Common myeloid progenitor, CD34-positive (primary cell): Measurements from ENCODE around the gene GRM2.

Source experiments
- CTCF ChIA-PET: fragments of 350-600 bp; sonication (Branson Sonifier 250); formaldehyde crosslinking; loops from one replicate; lab custom pipeline; 2021; ENCODE audit warnings: antibody characterized with exemption; lab: Charles Lee
- POLR2A ChIA-PET: fragments of 350-600 bp; sonication (Branson Sonifier 250); formaldehyde crosslinking; loops from one replicate; lab custom pipeline; 2021; ENCODE audit warnings: antibody characterized with exemption; lab: Charles Lee
- DNase-seq, 3 donors: peaks; one replicate each; pipeline versions ENCODE4 v3.0.0 to v3.0.0-alpha.2; 2013
- H3K27ac ChIP-seq, 2 experiments: 1 replicate in 1 of 2; 2 replicates in 1 of 2; pipeline ENCODE4 v1.7.0; 2013; ENCODE audit warnings: inconsistent platforms in 2 of 2, low read length in 2 of 2, mild to moderate bottlenecking in 2 of 2, low read depth in 1 of 2, moderate library complexity in 1 of 2; ENCODE audit not compliant: severe bottlenecking in 2 of 2, insufficient read depth in 1 of 2, poor library complexity in 1 of 2
- H3K27me3 ChIP-seq, 5 experiments: replicated peaks in 2 of 5; 1 replicate in 3 of 5; 2 replicates in 2 of 5; pipeline versions ENCODE4 v1.6.1 to v1.7.0; 2013; ENCODE audit warnings: low read length in 4 of 5, mild to moderate bottlenecking in 2 of 5, moderate library complexity in 2 of 5, inconsistent platforms in 1 of 5; ENCODE audit not compliant: insufficient read depth in 5 of 5, control insufficient read depth in 4 of 5
- H3K36me3 ChIP-seq, 4 experiments: 1 replicate in 2 of 4; 2 replicates in 2 of 4; pipeline versions ENCODE4 v1.6.1 to v1.7.0; 2013; ENCODE audit warnings: low read length in 3 of 4, control low read depth in 1 of 4, mild to moderate bottlenecking in 1 of 4; ENCODE audit not compliant: control insufficient read depth in 4 of 4, insufficient read depth in 4 of 4
- H3K4me1 ChIP-seq, 4 experiments: 1 replicate in 3 of 4; 2 replicates in 1 of 4; pipeline versions ENCODE4 v1.6.1 to v1.7.1; 2013; ENCODE audit warnings: low read length in 3 of 4, mild to moderate bottlenecking in 3 of 4, control low read depth in 1 of 4, inconsistent platforms in 1 of 4, moderate library complexity in 1 of 4; ENCODE audit not compliant: control insufficient read depth in 4 of 4, insufficient read depth in 4 of 4; ENCODE audit errors: control extremely low read depth in 1 of 4
- H3K4me3 ChIP-seq, 7 experiments: 1 replicate in 4 of 7; 2 replicates in 3 of 7; pipeline versions ENCODE4 v1.5.1 to v1.7.0; 2013; ENCODE audit warnings: mild to moderate bottlenecking in 7 of 7, low read length in 6 of 7, moderate library complexity in 6 of 7, inconsistent platforms in 2 of 7, low read depth in 2 of 7, control low read depth in 1 of 7; ENCODE audit not compliant: insufficient read depth in 4 of 7, control insufficient read depth in 1 of 7; ENCODE audit errors: extremely low read depth in 1 of 7
- H3K9me3 ChIP-seq, 5 experiments: 1 replicate in 4 of 5; 2 replicates in 1 of 5; pipeline versions ENCODE4 v1.6.1 to v1.7.1; 2013; ENCODE audit warnings: low read length in 4 of 5, mild to moderate bottlenecking in 2 of 5, inconsistent platforms in 1 of 5, low read depth in 1 of 5, moderate library complexity in 1 of 5; ENCODE audit not compliant: control insufficient read depth in 4 of 5, insufficient read depth in 2 of 5; ENCODE audit errors: control extremely low read depth in 1 of 5
- WGBS: methylation state at CpG from one replicate; pipeline ENCODE4 v1.1.5; 2013; ENCODE audit not compliant: insufficient coverage; 5-methylcytosine and 5-hydroxymethylcytosine counted together

GRM2 gene

GRCh38 chr3:51703761-51704510, 2.9 kb upstream of the GRM2 start:
- ChIA-PET POLR2A (no interaction called here), CTCF (interaction anchor here (0.8 to 1.9 kb wide), 4 partner anchors 15 to 23 kb away, joined by 3 to 6 read pairs (median 4); no protein-coding TSS in a partner anchor)
- 96% methylated on average over 12 of the region's 12 CpGs for WGBS
- H3K4me1 ChIP-seq, result peaks cover 0 to 11% (median 6%) of the 10 kb centered on the region in 4 experiments
- no peaks in the 10 kb centered on the region for H3K9me3 ChIP-seq
- no peak overlapping the region for H3K27ac ChIP-seq
- no peak for DNase-seq
- peaks cover 3 to 59% (median 29%) of the 10 kb centered on the region in 4 experiments for H3K36me3 ChIP-seq
- peaks cover 0 to 17% (median 7%) of the 10 kb centered on the region in 5 experiments for H3K27me3 ChIP-seq
- no peak overlapping the region for H3K4me3 ChIP-seq

GRCh38 chr3:51704511-51704950, 2.3 kb upstream of the GRM2 start:
- no peak for DNase-seq
- ChIA-PET CTCF (interaction anchor here (1.2 to 1.6 kb wide), 2 partner anchors 15 to 23 kb away, joined by 4 to 5 read pairs; no protein-coding TSS in a partner anchor), POLR2A (no interaction called here)
- no peak overlapping the region for H3K4me3 ChIP-seq
- no peak overlapping the region for H3K27ac ChIP-seq
- H3K27me3 ChIP-seq, result peaks cover 0 to 19% (median 7%) of the 10 kb centered on the region in 5 experiments
- peaks cover 3 to 53% (median 25%) of the 10 kb centered on the region in 4 experiments for H3K36me3 ChIP-seq
- 96% methylated on average over 4 of the region's 4 CpGs for WGBS
- peaks cover 0 to 11% (median 6%) of the 10 kb centered on the region in 4 experiments for H3K4me1 ChIP-seq
- H3K9me3 ChIP-seq, result no peaks in the 10 kb centered on the region

GRCh38 chr3:51705276-51706020, 1.4 kb upstream of the GRM2 start:
- CTCF ChIA-PET, result interaction anchor here (1.0 to 1.6 kb wide), 4 partner anchors 9 to 24 kb away, joined by 3 to 5 read pairs (median 4); no protein-coding TSS in a partner anchor

DNA sequence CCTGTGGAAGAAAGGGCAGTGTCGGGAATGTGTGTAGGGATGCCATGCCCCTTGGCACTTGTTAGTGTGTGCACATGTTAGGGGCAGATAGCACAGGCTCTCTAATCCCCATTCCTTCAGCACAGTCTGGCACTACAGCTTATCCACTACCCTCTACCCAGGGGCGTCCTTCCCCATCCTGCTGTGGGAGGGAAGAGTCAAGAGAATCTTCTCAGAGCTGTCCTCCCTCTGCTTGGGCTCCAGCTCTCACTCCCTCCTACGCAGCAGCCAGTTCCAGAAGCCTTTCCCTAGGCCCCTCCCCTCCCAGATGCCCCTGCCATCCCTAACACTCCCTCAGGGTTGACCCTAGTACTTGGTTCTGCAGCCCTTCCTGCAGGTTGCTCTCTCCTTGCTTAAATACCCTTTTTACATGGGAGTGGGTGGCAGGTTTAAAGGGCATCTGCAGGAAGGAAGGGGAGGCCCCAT, 815 bp upstream of the GRM2 start:
- Histone ChIP-seq H3K27ac (no peak overlapping the region), H3K36me3 (peaks cover 3 to 40% (median 12%) of the 10 kb centered on the region in 4 experiments), H3K4me1 (peaks cover 0 to 11% (median 6%) of the 10 kb centered on the region in 4 experiments), H3K9me3 (no peaks in the 10 kb centered on the region), H3K4me3 (no peak overlapping the region), H3K27me3 (peaks cover 0 to 19% (median 7%) of the 10 kb centered on the region in 5 experiments)
- ChIA-PET CTCF (interaction anchor here (1.0 to 1.6 kb wide), 3 partner anchors 9 to 19 kb away, joined by 3 to 5 read pairs (median 5); no protein-coding TSS in a partner anchor), POLR2A (no interaction called here)
- DNase-seq, result no peak
- WGBS, result 100% methylated on average over 1 of the region's 3 CpGs

More at GRCh38 chr3:51705276-51706020, 1.4 kb upstream of the GRM2 start:
- Histone ChIP-seq H3K4me3 (no peak overlapping the region), H3K9me3 (no peaks in the 10 kb centered on the region), H3K27ac (no peak overlapping the region), H3K4me1 (peaks cover 0 to 11% (median 6%) of the 10 kb centered on the region in 4 experiments), H3K27me3 (peaks cover 0 to 19% (median 7%) of the 10 kb centered on the region in 5 experiments), H3K36me3 (peaks cover 3 to 44% (median 16%) of the 10 kb centered on the region in 4 experiments)
- DNase-seq, result no peak
- POLR2A ChIA-PET, result no interaction called here
- 97% methylated on average over 6 of the region's 8 CpGs for WGBS

GRCh38 chr3:51708216-51708845, 1.5 kb downstream of the GRM2 start:
- no peak for DNase-seq
- Histone ChIP-seq H3K27ac (no peak overlapping the region), H3K4me3 (no peak overlapping the region), H3K9me3 (no peaks in the 10 kb centered on the region), H3K36me3 (peaks cover 3 to 21% (median 8%) of the 10 kb centered on the region in 4 experiments), H3K27me3 (peaks cover 0 to 19% (median 7%) of the 10 kb centered on the region in 5 experiments), H3K4me1 (peaks cover 0 to 11% (median 6%) of the 10 kb centered on the region in 4 experiments)
- whole genome bisulfite sequencing, result 92% methylated on average over 3 of the region's 3 CpGs
- POLR2A ChIA-PET, result no interaction called here
- CTCF ChIA-PET, result interaction anchor here (0.9 to 1.2 kb wide), 2 partner anchors 9 to 17 kb away, joined by 3 read pairs; no protein-coding TSS in a partner anchor

DNA sequence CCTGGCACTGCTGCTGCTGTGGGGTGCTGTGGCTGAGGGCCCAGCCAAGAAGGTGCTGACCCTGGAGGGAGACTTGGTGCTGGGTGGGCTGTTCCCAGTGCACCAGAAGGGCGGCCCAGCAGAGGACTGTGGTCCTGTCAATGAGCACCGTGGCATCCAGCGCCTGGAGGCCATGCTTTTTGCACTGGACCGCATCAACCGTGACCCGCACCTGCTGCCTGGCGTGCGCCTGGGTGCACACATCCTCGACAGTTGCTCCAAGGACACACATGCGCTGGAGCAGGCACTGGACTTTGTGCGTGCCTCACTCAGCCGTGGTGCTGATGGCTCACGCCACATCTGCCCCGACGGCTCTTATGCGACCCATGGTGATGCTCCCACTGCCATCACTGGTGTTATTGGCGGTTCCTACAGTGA, 2.1 kb downstream of the GRM2 start:
- H3K4me3 ChIP-seq, result no peak overlapping the region
- no peaks in the 10 kb centered on the region for H3K9me3 ChIP-seq
- no peak overlapping the region for H3K27ac ChIP-seq
- ChIA-PET POLR2A (no interaction called here), CTCF (interaction anchor here (0.9 to 1.4 kb wide), 2 partner anchors 17 to 44 kb away, joined by 3 read pairs; no protein-coding TSS in a partner anchor)
- H3K27me3 ChIP-seq, result peaks cover 0 to 19% (median 7%) of the 10 kb centered on the region in 5 experiments
- peaks cover 0 to 11% (median 6%) of the 10 kb centered on the region in 4 experiments for H3K4me1 ChIP-seq
- DNase-seq, result no peak
- peaks cover 2 to 15% (median 7%) of the 10 kb centered on the region in 4 experiments for H3K36me3 ChIP-seq
- 96% methylated on average over 16 of the region's 17 CpGs for WGBS
